ENCODE data around the gene CETP.
"Not testable (repeated sequence)": the region's sequence is repeated elsewhere in the genome, so short reads cannot be mapped to it uniquely, and the experiment has no call there.

The CETP gene

DNA sequence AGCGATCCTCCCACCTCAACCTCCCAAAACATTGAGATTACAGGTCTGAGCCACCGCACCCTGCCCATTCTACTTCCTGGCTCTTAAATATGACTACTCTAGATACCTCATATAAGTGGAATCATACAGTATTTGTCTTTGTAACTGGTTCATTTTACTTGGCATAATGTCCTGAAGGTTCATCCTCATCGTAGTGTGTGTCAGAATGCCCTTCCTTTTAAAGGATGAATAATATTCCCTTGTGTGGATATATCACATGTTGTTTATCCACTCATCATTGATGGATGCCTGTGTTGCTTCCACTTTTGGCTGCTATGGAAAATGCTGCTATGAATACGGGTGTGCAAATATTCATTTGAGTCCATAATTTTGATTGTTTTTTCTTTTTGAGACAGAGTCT is 5.7 kb upstream of the CETP start:
- DNase-seq (ENCODE audit: low read depth in 2 of 2) = no peak

DNA sequence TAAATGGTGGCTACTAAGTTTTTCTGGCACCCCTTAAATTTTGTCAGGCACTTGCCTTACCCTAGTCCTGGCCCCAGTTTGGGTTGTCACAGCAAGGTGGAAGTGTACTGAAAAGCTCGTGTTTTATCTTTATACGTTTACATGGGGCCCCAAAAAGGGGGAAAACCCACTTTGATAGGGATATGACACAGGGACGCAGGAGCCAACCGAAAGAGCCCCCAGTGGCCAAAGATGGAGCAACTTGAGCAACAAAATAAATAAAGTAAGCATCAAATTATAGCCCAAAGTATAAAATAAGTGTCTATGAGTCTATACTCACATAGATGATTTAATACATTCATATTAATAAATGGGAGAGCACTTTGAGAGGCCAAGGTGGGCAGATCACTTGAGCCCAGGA is 5.0 kb upstream of the CETP start:
- no peak for DNase-seq (ENCODE audit: low read depth in 2 of 2)

GRCh38 chr16:56960681-56961281 is 969 bp upstream of the CETP start:
- DNase-seq (ENCODE audit: low read depth in 2 of 2) = no peak

GRCh38 chr16:56961386-56961785 is 364 bp upstream of the CETP start:
- DNase-seq (ENCODE audit: low read depth in 2 of 2) = no peak

- peak; percentile 76 to 83 for DNase-seq (ENCODE audit: low read depth in 2 of 2)
Measured at GRCh38 chr16:56964243-56965148, 2.7 kb downstream of the CETP start.

DNA sequence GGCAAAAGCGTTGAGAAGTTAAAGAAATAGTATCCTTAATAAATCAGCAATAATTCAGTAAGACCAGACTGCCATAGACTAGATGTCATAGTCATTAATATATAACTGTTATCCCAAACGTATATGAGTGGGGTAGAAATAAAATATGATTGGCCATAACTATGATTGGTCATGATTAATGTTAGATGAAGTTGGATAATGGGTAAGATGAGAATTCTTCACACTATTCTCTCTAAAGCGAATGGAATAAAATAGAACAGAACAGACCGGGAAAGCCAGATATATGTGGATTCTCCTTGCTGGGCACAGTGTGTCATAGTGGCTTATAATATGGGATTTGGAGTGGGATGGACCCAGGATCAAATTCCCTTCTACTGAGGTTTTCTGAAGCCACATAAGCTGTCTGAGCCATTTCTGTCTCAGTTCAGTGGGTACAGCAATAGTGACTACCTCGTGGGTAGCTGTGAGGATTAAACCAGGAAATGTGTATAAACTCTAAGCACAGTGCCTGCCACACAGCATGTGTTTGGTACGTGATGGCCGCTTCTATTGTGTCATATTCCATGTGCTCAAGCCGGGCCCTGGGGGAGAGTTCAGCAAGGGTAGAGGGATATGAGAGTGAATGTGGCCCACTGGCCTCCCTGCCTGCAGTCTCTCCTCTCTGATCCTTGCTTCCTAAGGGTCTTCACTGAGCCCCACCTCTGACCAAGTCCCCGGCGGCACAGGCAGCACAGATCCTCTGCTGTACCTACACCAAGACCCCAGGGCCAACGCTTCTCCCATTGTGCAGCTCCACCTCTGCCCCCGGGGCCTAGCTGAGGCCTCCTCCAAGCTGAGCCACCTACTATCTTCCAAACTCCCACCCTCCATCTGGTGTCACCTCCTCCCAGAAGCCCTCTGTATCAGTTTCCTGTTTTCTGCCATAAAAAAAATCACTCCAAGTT is 3.7 kb downstream of the CETP start:
- DNase-seq (ENCODE audit: low read depth in 2 of 2) = no peak

DNA sequence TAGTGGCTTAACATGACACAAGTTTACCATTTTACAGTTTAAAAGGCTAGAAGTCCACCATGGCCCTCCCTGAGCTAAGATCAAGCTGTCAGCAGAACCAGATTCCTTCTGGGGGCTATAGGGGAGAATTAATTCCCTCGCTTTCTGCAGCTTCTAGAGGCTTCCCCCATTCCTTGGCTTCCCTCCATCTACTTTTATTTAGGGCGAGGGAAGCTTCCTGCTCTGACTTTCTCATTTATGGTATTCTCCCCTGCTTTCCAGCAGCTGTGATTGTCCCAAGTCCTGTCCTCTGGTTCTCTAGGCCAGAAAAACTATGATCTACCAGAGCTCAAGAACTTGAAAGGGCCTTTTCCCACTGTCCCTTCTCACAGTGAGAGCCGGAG is 4.3 kb downstream of the CETP start:
- DNase-seq (ENCODE audit: low read depth in 2 of 2) = no peak

- DNase-seq (ENCODE audit: low read depth in 2 of 2) = no peak
Measured at GRCh38 chr16:56967733-56968132, 6.0 kb downstream of the CETP start.

GRCh38 chr16:56969769-56970168 is 8.0 kb downstream of the CETP start:
- no peak for DNase-seq (ENCODE audit: low read depth in 2 of 2)

GRCh38 chr16:56970934-56971767 is 9.4 kb downstream of the CETP start:
- no peak for DNase-seq (ENCODE audit: low read depth in 2 of 2)

DNA sequence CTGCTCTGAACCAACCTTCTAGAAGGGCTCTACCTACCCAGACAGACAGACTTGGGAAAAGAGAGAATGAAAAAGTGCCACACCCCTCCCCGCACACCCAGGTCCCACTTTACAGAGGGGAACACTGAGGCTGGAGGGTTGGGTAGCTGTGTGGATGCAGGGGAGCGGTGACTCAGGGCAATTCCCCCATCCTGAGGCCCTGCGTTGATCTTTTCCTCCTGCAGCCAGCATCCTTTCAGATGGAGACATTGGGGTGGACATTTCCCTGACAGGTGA is 10.0 kb downstream of the CETP start:
- no peak for DNase-seq (ENCODE audit: low read depth in 2 of 2)

DNA sequence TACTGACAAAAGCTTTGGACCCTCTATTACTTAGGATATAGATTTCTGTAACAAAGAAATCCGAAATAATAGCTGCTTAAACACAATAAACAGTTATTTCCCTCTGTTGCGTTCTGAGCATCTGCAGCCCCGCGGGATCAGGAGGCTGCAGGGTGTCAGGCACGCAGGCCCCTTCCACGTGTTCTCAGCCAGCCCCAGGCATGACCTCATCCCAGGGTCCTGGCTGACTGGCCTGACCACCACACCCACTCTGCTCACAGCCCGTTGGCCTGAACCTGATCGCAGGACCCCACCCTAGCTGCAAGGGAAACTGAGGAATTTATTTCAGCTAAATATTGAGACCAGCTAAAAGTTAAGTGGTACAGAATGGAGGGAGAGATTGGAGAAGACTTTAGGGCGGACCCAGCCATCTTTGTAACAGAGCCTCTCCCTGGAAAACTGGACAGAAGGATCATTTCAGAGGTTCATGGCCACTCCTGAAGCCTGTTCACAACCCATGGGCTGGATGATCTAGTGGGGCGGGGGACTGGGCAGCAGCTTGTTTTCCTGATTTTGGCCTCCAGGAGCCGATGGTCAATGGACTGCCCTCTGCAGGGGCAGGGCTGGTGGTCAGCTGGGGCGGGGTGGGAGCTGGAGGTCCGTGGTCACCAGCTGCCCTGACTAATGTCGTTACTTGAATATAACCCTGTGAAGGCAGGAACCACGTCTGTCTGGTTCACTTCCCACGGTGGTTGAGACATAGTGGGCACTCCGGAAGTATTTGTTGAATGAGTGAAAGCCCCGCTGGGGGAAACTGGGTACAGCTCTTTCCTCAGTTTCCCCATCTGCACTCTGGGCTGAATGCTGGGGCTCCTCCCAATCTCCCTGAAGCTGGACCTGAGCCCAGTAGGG is 10.9 kb downstream of the CETP start:
- no peak for DNase-seq (ENCODE audit: low read depth in 2 of 2)

DNA sequence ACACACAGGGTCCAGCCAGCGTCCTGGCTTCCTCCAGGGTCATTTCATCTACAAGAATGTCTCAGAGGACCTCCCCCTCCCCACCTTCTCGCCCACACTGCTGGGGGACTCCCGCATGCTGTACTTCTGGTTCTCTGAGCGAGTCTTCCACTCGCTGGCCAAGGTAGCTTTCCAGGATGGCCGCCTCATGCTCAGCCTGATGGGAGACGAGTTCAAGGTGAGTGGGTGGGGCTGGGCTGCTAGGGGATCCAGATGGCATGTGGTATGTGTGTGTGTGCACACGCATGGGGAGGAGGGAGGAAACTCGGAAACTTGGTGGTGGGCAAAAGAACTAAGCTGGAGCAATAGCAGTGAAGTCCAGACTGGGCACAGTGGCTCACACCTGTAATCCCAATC is 11.5 kb downstream of the CETP start:
- no peak for DNase-seq (ENCODE audit: low read depth in 2 of 2)

DNA sequence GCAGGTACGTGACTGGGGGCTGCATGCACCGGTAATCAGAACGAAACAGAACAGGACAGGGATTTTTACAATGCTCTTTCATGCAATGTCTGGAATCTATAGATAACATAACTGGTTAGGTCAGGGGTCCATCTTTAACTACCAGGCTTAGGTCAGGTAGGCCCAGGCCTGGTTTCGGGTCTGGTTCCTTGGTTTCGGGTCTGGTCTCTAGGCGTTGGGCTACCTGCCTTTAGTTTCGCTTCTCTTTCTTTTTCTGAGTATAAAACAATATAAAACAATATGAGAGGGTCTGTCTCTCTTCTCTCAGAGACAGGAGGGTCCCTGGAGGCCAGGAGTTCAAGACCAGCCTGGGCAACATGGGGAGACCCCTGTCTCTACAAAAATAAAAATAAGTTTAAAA is 12.1 kb downstream of the CETP start:
- DNase-seq (ENCODE audit: low read depth in 2 of 2) = not testable (repeated sequence)

- DNase-seq (ENCODE audit: low read depth in 2 of 2) = no peak
Measured at GRCh38 chr16:56974549-56975300, 13.0 kb downstream of the CETP start.

- no peak for DNase-seq (ENCODE audit: low read depth in 2 of 2)
Measured at GRCh38 chr16:56975714-56976113, 14.0 kb downstream of the CETP start.

DNA sequence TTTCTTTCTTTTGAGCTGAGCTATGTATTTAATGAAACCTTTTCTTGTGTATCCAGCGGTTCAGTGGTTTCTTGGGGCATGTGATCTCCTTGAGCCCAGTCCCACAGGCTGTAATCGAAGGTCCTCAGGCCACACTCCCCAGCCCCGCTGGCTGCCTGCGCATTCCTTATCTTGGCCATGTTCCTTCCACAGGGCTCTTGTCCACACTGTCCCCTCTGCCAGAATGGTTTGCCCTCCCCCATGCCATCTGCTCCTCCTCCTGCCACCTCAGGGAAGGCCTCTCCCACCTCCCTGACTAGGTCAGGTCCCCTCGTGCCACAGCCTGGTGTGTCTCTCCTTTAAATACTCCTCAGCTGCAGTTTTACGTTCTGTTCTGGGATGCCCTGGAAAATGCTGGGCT is 15.5 kb downstream of the CETP start:
- DNase-seq (ENCODE audit: low read depth in 2 of 2) = no peak

GRCh38 chr16:56977823-56978430 is 16.2 kb downstream of the CETP start:
- no peak for DNase-seq (ENCODE audit: low read depth in 2 of 2)

DNA sequence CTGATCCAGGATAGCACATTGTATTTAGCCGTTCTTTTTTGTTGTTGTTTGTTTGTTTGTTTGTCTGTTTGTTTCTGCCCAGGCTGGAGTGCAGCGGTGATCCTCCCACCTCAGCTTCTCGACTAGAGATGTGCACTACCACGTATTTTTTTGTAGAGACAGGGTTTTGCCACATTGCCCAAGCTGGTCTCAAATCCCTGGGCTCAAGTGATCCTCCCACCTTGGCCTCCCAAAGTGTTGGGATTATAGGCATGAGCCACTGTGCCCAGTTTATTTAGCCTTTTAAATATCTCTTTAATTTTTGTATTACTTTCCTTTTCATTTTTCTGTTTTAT is 18.4 kb downstream of the CETP start:
- DNase-seq (ENCODE audit: low read depth in 2 of 2) = no peak
